Measurements from ENCODE around the gene GCDH.
A peak's percentile ranks its signal among the peaks of the same experiment; 100 is the strongest.
"Not testable (repeated sequence)": the region's sequence is repeated elsewhere in the genome, so short reads cannot be mapped to it uniquely, and the experiment has no call there.

GCDH gene

DNA sequence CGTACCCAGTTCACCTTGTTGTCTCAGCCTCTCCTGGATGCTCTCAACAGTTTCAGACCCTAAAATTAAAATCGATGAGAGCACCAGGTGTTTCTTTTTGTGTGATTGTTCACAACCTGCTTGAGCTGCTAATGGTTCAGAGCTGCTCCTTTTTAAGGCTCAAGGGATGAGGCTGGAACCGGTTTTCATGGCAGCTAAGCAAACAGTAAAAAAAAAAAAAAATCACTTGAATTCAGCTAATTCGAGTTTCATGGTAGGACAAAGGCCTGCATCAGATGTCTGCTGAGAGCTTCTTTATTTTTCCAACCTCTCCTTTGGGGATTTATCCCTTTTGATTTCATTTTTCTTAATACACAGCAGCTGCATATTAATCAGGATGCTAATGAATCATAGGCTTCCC lies 21.6 kb downstream of the GCDH start:
- no peak for DNase-seq

DNA sequence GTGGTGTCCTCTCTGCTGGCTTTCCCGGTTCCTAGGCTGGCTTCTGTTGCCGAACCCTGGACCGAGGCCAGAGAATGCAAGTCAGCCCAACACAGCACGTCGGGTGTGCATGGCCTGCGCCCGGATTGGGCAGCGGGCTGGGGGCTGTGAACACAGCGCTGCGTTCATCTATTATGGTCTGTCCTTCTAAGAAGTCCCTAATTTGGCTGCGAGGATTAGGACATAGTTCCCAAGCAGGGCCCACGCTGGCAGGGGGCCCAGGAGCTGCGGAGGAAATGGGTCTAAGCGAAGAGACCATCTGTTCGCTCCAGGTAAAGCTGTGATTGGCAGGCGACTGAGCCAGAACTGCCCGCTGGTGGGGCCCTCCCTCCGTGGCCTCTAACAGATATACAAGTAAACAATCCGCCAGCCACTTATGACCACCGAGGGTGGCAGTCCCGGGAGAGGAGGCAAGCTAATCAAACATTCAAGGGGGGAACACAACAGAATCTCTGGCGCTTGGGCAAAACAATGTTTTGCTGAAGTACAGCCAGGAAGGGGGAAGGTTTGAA lies 22.1 kb downstream of the GCDH start:
- DNase-seq = peak; percentile 74 to 85

DNA sequence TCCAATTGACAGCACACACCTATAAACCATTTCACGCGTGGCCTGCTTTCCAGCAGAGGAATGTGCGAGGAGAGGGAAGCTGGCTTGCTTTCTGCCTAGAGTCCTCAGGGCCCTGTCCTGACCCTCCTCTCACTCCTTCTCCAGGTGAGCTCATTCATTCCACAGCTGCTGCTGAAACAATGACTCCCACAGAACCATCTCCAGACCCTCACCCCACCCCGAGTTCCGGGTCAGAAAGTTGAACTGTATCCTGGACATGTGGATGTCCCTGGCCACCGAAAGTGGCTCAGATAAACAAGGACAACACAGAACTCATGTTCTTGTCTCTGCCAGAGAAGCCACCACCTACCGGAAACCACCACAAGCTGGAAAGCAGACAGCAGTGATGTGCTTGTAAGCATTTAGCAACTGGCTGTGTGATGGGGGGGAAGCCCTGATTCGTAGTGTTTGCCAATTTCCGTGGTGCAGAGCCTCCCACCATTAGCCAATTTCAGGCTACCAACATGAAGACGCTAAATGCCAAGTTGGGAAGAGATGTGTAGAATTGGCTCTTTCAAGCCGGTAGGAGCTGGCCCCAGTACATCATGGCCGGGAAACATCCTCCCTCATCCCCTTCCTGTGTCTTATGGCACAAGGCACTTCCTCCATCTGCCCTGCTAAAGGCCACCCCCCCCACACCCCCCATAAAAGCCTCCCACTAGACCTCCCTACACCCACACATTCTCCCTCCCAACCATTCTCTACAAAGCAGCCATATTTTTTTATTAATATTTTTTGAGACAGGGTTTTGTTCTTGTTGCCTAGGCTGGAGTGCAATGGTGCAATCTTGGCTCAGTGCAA lies 23.1 kb downstream of the GCDH start:
- DNase-seq = peak; percentile 14 to 15

DNA sequence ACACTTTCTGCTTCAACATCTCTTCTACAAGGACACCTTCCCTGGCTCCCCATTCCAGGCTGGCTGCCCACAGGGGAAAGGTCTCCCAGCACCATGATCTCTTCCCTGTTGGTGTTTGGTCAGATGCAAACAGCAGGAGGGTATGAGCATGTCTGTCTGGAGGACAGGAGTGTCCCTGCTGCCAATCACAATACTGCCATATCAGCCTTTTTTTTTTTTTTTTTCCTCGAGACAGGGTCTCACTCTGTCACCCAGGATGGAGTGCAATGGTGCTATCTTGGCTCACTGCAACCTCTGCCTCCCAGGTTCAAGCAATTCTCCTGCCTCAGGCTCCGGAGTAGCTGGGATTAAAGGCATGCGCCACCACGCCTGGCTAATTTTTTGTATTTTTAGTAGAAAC lies 24.9 kb downstream of the GCDH start:
- DNase-seq = not testable (repeated sequence)

DNA sequence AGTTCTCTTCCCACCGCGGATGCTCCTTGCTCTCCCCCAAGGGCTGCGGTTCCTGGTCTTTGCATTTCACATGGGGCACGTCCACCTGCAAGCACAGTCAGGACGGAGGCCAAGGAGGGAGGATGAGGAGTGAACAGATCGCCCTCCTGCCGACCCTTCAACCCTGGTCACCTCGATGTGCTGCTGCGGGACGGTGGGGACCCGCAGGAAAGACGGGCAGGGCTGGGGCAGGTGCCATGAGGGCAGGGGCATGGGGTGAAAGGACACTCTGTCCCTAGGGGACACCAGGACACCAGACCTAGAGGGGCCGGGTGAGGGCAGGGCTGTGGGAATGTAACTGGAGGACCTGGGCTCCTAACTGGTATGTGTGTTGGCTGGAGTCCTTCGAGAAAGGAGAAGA lies 27.3 kb downstream of the GCDH start:
- DNase-seq = no peak

DNA sequence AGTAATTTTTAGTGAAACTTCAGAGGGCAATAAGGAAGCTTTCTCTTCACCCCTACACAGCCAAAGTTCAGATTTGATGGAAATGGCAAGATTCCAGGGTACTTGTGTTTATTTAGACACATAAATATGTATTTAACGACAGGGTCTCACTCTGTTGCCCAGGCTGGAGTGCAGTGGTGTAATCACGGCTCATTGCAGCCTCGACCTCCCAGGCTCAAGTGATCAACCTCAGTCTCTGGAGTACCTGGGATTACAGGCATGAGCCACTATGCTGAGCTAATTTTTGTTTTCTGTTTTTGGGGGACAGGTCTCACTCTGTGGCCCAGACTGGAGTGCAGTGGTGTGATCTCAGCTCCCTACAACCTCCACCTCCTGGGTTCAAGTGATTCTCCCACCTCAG lies 30.1 kb downstream of the GCDH start:
- DNase-seq = no peak

DNA sequence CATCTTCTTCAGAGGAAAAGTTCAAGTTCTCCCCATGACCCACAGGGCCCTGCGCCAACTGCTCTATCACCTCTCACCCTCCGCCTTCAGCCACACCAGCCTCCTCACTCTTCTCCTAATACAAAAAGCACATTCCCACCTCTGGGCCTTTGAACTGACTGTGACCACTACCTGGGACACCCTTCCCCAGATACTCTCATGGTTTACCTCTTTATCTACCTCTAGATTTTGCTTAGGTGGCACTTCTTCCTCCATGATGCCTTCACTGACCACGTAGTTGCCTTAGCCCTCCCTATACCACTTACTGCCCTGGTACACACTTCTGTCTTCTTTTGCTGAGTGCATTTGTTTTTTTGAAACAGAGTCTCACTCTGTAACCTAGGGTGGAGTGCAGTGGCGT lies 32.0 kb downstream of the GCDH start:
- DNase-seq = no peak

DNA sequence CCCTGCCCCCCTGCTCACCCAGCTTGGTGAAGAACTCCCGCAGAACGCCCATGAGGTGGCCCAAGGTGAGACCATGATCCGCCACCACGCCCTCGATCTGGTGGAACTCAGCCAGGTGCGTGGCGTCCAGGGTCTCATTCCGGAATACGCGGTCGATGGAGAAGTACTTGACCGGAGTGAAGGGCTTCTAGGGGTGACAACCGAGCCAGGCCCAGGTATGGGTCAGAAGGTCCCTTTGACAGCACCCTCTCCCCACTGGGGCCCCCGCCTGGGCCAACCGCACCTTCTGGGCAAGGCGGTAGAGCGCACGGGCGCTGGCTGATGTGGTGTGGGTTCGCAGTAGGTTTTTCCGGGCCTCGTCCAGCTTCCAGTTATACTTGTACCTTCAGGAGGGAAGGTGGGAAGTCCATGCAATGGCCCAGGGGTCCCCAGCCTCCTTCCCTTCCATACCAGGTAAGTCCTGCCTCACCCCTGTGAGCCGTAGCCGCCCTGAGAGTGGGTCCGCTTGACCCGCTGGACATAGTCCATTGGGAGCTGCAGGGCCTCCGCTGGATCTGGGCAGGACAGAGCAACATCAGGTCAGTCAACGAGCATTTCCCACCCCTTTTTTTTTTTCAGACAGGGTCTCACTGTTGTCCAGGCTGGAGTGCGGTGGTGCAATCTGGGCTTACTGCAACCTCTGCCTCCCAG lies 33.8 kb downstream of the GCDH start:
- no peak for DNase-seq

DNA sequence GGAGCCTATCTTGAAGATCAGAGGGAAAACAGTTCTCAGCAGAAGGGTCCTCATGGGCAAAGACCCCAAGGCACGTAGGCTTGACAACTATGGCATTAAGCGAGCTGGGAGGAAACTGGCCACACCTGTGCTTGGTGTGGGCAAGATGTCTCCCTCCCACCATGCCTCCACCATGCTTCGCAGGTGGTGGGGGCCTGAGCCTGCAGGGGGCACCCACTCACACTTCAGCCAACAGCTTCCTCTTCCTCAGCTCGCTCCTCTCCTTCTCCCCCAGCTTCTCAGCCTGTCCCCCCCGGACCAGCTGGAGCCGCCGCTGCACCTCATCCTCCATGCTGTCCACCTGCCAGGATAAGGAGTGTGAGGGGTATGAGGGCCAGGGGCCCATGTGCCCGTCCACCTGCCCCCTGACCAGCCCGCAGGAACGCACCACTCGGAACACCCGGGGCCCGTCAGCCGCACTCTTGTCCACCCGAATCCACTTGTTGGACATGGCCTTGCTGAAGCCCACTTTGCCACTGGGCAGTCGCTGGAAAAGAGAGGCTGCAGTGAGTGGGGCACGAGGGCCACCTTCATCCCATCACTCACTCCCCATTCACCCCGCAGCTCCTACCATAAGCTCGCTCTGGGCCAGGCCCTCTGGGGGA lies 39.2 kb downstream of the GCDH start:
- DNase-seq = no peak

DNA sequence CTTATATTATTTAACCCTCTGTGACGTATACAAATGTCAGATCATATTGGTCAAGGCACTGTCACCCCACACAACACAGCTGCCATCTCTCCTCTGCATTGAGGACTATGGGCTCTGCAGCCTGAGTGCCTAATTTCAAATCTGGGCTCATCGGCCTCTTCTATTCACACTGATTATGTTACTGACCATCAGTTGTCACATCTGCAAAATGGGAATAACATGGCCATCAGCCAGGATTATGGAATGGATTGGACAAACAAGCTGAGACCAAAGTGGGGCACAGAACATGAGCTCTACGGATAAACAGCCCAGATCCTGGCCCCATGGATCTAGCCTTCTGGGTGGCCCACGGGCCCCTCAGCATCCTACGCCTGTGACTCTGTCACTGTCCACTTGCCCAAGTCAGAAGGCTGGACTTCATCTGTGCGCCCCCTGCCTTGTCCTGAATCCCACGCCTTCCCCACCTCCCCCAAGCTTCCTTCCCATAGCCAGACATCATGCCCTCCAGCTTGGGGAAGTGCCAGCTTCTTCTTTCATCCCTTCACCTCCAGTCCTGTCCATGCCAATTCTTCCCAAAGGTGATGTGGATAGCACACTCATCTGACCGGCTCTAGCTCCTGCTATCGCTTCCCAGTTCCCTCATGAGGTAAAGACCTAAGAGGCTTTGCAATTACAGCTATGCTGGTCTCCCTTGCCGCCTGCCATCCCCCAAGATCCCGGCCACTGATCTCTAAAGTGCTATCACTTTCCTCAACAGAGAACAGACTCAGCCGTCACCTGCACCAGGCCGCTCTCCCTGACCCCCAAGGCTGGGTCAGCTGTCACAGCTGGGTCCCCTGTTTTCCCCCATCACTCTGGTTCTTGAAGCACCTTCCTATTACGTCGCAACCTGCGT lies 41.7 kb downstream of the GCDH start:
- no peak for DNase-seq

DNA sequence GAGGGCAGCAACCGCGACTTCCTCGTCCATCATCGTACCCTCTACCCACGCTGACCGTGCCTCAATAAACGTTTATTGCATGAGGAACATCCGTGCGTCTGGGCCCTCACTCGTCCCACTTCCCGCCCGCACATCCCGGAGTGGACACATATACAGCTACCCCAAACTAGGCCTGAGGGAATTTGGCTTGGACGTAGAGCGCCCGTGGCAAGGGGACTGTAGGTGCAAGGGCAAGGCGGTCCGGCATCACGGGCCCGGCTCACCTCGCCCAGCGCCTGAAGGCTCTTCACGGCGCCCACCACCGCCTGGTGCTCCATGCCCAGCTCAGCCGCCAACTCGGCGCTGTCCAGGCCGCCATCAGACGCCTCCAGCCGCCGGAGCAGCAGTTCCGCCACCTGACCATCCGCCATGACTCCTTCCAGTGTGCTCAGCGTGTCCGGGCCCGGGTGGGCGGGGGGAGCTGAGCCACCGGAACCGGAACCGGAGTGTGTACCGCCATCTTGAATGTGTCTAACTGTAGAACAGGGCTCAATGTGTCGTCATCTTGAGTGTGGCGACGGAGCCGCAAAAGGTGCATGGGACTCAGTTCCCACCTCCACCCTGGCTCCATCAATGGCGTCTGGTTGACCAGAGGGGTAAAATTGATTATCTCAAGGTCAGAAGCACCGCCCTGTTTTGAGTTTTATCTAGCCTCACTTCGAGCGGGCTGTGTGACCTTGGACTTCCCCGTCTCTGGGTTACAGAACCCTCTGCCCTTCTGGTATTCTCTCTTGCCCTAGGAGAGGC lies 42.5 kb downstream of the GCDH start, which contains the start of gene FARSA:
TSS of gene FARSA (minus strand) at position 425 of the 786 bp plus-strand sequence. CDS start at position 410, 15 bp downstream.
- DNase-seq = peak; percentile 92 to 94

DNA sequence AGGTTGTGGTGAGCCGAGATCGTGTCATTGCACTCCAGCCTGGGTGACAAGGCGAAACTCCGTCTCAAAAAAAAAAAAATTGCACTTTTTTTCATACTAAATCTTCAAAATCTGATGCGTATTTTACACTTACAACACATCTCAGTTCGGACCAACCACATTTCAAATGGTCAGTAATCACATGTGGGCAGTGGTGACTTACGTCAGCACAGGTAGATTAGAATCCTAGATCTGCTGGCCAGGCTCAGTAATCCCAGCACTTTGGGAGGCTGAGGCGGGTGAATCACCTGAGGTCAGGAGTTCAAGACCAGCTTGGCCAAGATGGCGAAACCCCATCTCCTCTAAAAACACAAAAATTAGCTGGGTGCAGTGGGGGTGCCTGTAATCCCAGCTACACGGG lies 44.1 kb downstream of the GCDH start:
- no peak for DNase-seq

DNA sequence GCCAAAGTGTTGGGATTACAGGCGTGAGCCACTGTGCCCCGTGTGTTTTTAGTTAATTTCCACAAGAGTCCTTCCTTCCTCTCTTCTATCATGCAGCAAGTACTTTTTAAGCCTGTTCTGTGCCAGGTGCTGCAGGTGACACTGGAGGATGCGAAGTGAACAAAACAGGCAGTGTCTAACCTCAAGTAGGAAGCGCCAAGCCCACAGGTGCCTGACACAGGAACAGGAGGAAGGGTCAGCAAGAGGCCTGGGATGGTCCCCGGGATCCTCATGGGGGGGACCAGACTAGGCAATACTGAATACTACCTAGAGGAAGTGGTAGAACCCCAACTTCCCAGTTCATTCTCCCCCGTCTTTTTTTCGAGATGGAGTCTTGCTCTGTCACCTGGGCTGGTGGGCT lies 45.6 kb downstream of the GCDH start:
- DNase-seq = no peak

DNA sequence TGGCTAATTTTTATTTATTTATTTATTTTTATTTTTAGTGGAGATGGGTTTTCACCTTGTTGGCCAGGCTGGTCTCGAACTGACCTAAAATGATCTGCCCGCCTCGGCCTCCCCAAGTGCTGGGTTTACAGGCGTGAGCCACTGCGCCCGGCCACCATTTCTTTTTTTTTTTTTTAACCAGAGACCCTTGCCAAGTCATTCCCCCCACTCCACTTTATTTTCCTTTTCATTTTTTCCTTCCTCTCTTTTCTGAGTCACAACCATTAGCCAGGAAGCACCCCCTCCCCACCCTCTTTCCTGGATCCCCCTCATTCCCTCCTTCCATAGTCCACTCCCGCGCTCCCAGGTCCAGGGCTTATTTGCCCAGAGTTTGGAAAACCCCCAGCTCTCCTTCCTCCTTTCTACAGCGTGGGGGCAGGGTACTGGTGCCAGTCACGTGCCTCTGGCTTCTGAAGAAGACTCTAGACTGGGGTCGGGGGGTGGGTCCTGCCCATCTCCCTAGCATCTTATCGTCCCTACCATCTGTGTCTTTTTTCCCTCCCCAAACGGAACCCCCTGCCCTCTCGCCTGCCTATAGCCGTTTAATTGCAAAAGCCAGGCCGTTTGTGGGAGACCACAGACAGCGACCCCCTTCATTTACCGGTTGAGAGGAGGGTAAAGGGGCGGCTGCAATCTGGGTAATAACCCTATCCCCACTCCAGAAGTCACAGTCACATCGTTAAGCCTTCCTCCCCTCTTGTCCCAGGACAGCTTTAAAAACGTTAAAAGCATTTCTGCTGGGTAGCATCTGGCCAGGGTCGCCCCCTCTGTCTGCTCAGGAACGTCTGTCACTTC lies 46.4 kb downstream of the GCDH start:
- no peak for DNase-seq

DNA sequence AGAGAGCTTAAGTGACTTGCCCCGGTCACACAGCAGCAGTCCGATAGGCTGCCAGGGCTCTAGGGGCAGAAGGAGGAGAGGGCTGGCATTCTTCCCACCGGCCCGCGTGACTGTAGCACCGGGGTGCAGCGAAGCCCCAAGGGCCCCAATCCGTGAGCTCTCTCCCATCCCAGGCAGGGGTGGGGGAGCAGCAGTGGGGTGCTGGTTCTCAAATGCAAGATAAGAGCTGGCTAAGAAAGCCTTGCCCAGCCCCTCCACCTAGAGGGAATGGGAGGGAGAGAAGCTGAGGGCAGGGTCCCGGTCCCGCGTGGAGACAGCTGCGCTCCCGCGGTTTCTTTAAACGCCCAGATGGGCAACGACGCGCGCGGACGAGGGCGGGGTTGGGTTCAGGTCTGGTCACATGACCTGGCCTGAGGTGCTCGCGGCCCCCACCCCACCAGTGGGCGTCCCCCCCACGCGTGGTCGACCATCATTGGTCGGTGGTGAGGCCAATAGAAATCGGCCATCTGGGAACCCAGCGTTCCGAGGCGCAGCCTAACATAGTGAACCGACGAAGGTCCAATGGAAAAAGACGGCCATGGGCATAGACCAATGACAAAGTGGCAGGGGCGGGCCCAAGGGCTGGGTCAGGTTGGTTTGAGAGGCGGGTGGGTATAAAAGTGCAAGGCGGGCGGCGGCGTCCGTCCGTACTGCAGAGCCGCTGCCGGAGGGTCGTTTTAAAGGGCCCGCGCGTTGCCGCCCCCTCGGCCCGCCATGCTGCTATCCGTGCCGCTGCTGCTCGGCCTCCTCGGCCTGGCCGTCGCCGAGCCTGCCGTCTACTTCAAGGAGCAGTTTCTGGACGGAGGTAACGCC lies 47.2 kb downstream of the GCDH start, which contains the start of gene CALR:
TSS of gene CALR (plus strand) at position 683 of the 852 bp plus-strand sequence. CDS start at position 754, 71 bp downstream.
- peak; percentile 99 to 100 for DNase-seq

DNA sequence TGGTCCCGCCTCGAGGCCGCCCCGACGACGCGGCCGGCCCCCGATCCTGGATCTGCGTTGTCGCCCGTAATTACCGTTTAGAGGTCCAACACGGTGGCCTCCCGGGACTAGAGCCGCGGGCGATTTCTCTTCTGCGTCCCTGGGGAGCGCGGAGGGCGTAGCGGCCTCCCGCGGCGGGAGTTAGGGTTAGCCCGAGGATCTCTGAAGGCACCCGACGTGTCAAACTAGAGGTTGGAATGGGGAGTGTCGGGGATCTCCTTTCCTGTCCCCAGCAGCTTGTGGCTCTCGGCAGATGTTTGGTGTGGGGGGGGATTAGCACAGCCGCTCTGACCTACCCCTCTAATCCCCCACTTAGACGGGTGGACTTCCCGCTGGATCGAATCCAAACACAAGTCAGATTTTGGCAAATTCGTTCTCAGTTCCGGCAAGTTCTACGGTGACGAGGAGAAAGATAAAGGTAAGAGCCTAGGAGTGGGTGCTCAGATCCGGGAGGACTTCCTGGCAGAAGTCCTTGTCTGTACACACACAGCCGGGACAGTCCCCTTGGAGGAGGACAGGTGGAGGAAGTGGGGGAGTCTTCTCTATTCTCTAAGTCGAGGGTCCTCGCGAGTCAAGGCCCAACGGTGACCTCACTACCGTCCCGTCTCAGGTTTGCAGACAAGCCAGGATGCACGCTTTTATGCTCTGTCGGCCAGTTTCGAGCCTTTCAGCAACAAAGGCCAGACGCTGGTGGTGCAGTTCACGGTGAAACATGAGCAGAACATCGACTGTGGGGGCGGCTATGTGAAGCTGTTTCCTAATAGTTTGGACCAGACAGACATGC lies 48.0 kb downstream of the GCDH start:
- DNase-seq = no peak

DNA sequence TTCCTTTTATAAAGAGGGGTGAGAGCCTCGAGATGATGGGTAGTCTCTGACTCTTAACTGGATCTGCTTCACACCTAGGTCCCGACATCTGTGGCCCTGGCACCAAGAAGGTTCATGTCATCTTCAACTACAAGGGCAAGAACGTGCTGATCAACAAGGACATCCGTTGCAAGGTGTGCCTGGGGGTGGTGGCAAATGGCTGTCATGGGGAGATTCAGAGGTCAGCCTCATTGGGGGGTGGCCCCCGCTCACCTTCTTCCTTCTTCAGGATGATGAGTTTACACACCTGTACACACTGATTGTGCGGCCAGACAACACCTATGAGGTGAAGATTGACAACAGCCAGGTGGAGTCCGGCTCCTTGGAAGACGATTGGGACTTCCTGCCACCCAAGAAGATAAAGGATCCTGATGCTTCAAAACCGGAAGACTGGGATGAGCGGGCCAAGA lies 49.0 kb downstream of the GCDH start:
- no peak for DNase-seq

DNA sequence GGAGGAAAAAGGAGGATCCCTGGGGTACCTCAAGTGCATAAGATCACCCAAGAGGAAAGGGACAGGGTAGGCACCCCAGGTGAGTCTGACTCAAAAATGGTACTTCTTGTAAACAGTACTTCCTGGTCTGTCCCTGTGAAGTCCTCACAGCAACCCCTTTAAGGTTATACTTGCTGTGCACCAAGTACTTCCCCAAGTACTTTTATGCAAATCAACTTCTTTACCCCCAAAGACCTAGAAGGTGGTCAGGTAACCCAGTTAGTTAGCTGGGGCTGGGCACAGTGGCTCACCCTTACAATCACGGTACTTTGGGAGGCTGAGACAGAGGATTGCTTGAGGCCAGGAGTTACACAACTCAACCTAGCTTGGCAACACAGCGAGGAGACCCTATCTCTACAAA lies 49.9 kb downstream of the GCDH start:
- no peak for DNase-seq
